K562 (cell line): Measurements from ENCODE around the gene CPVL. TPM values are rescaled to one million over a fixed set of nuclear protein-coding genes. Genes with fewer than 3 reads are reported as not detected.

Experiments used
- ATAC-seq: fragments of 200-7000 bp; cut with Tn5 transposase; 3 replicates; pipeline ENCODE4 v1.9.1; 2020; ENCODE audit warnings: moderate library complexity
- BruUV-seq: library from RNA; stranded (reverse); fragments of 400-500 nt; replicated peaks from 2 replicates; lab custom pipeline; 2021; lab: Mats Ljungman, UMichigan
- CTCF ChIA-PET: fragments of 300-600 bp; formaldehyde crosslinking; extraction: SDS; loops from one replicate; lab custom pipeline; 2021; ENCODE audit warnings: low intra/inter-chr PET ratio; lab: Yijun Ruan, JAX
- POLR2A ChIA-PET: fragments of 300-600, 350-650 bp; sonication (Branson Sonifier 250); formaldehyde crosslinking; extraction: SDS; loops from one replicate; lab custom pipeline; 2021; ENCODE audit warnings: antibody characterized with exemption, inconsistent platforms; lab: Yijun Ruan, JAX
- DNase-seq, 4 experiments: peaks; one replicate each; pipeline versions ENCODE4 v3.0.0 to v3.0.0-alpha.2; 2011 to 2018; ENCODE audit warnings: low spot score in 3 of 4, mixed read lengths in 3 of 4; ENCODE audit errors: extremely low read depth in 1 of 4
- FAIRE-seq: peaks from 2 replicates; lab custom pipeline; 2011; peaks lifted over from hg19 to GRCh38; lab: Jason Lieb, UNC
- H2AFZ ChIP-seq: 2 replicates; pipeline ENCODE4 v1.6.0; 2011; ENCODE audit warnings: low read depth, low read length, control low read depth, inconsistent platforms
- H3K27ac ChIP-seq: fragments of 200-600 bp; 3 replicates; pipeline ENCODE4 v1.8.0; 2011; ENCODE audit warnings: low read depth, mild to moderate bottlenecking, control low read depth, inconsistent platforms, low read length, moderate library complexity, mixed read lengths; ENCODE audit errors: extremely low read depth
- H3K27me3 ChIP-seq, 2 experiments: fragments of 300-600 bp in 1 of 2; 2 replicates in 1 of 2; 3 replicates in 1 of 2; pipeline versions ENCODE4 v1.6.0 to v1.8.0; 2011; ENCODE audit warnings: inconsistent platforms in 2 of 2, low read length in 2 of 2, mild to moderate bottlenecking in 1 of 2, mixed read lengths in 1 of 2, moderate library complexity in 1 of 2; ENCODE audit not compliant: control insufficient read depth in 2 of 2, insufficient read depth in 2 of 2
- H3K36me3 ChIP-seq: fragments of 300-600 bp; 3 replicates; pipeline ENCODE4 v1.8.0; 2011; ENCODE audit warnings: mild to moderate bottlenecking, low read length, inconsistent platforms; ENCODE audit not compliant: control insufficient read depth, insufficient read depth
- H3K4me1 ChIP-seq, 2 experiments: fragments of 200-600 bp in 1 of 2; replicated peaks in 1 of 2; 2 replicates in 1 of 2; 3 replicates in 1 of 2; pipeline versions ENCODE4 v1.5.1 to v1.8.0; 2011; ENCODE audit warnings: inconsistent platforms in 2 of 2, low read length in 2 of 2, mild to moderate bottlenecking in 1 of 2, mixed read lengths in 1 of 2, moderate library complexity in 1 of 2; ENCODE audit not compliant: control insufficient read depth in 2 of 2, insufficient read depth in 2 of 2
- H3K4me2 ChIP-seq: 2 replicates; pipeline ENCODE4 v1.6.1; 2011; ENCODE audit warnings: low read length, control low read depth, inconsistent platforms, mixed read lengths; ENCODE audit not compliant: insufficient read depth
- H3K4me3 ChIP-seq: fragments of 200-600 bp; sonication (generic), shearing (Covaris generic); 2 replicates; pipeline ENCODE4 v1.5.1; 2016; ENCODE audit warnings: control low read depth, inconsistent platforms
- H3K79me2 ChIP-seq: fragments of 200-600 bp; 3 replicates; pipeline ENCODE4 v1.8.0; 2011; ENCODE audit warnings: low read length, inconsistent platforms; ENCODE audit not compliant: control insufficient read depth, insufficient read depth
- H3K9ac ChIP-seq, 2 experiments: 2 replicates each; pipeline versions ENCODE4 v1.6.0 to v1.6.1; 2011; ENCODE audit warnings: low read depth in 2 of 2, low read length in 2 of 2, control low read depth in 1 of 2, inconsistent platforms in 1 of 2, mild to moderate bottlenecking in 1 of 2, mixed read lengths in 1 of 2; ENCODE audit not compliant: insufficient read depth in 1 of 2
- H3K9me1 ChIP-seq: one replicate; pipeline ENCODE4 v1.6.0; 2011; ENCODE audit warnings: inconsistent platforms, mild to moderate bottlenecking, low read length, moderate library complexity; ENCODE audit not compliant: control insufficient read depth, insufficient read depth
- H3K9me3 ChIP-seq: replicated peaks from 2 replicates; pipeline ENCODE4 v1.5.1; 2011; ENCODE audit warnings: low read depth, low read length, inconsistent platforms; ENCODE audit not compliant: control insufficient read depth, insufficient read depth
- H4K20me1 ChIP-seq: replicated peaks from 2 replicates; pipeline ENCODE4 v1.6.1; 2011; ENCODE audit warnings: low read length, inconsistent platforms, mixed read lengths; ENCODE audit not compliant: control insufficient read depth, insufficient read depth
- HNRNPL ChIP-seq: fragments of 200-400 bp; formaldehyde crosslinking; IDR thresholded peaks from 2 replicates; pipeline ENCODE4 v1.6.1; 2017; ENCODE audit warnings: low read depth, mild to moderate bottlenecking, low read length
- NR3C1 ChIP-seq: sonication (generic); formaldehyde crosslinking; IDR thresholded peaks from 2 replicates; pipeline ENCODE4 v1.8.1; 2022; ENCODE audit warnings: missing genetic modification reagents
- POLR2G ChIP-seq: fragments of 200-400 bp; formaldehyde crosslinking; IDR thresholded peaks from 2 replicates; pipeline ENCODE4 v1.6.1; 2017; ENCODE audit warnings: low read depth, mild to moderate bottlenecking, antibody characterized with exemption, low read length, moderate library complexity
- TEAD4 ChIP-seq, 2 experiments: sonication (generic) in 1 of 2; formaldehyde crosslinking in 1 of 2; IDR thresholded peaks; 2 replicates each; pipeline versions ENCODE4 v1.6.1 to v1.8.0; 2012 to 2022; ENCODE audit warnings: borderline replicate concordance in 1 of 2, inconsistent platforms in 1 of 2, low read length in 1 of 2, mild to moderate bottlenecking in 1 of 2, missing genetic modification reagents in 1 of 2
- ZNF311 ChIP-seq: fragments of 250-450 bp; sonication (Bioruptor Pico); IDR thresholded peaks from 2 replicates; pipeline ENCODE4 v1.4.0; 2020; ENCODE audit warnings: mild to moderate bottlenecking, moderate library complexity
- WGBS: fragments of 100-300 bp; shearing (Covaris generic); methylation state at CpG from one replicate; pipeline ENCODE4 v1.1.6; 2016; ENCODE audit warnings: low coverage, mixed read lengths; ENCODE audit not compliant: insufficient coverage; ENCODE audit errors: missing lambda C conversion rate; 5-methylcytosine and 5-hydroxymethylcytosine counted together
- in situ Hi-C: fragments of 300-500 bp; cut with MboI; formaldehyde crosslinking; loops from 4 replicates; pipeline ENCODE4 v1.15.0; 2018; ENCODE audit warnings: inconsistent platforms, mixed read lengths
- intact Hi-C: fragments of 100-400 bp; cut with micrococcal nuclease; formaldehyde crosslinking; loops from 2 replicates; pipeline ENCODE4 v1.14.2; 2022
- polyA plus RNA-seq, 8 experiments: library from polyadenylated mRNA; depleted of rRNA in 4 of 8; stranded (reverse) in 5 of 8; unstranded in 3 of 8; fragments of >200 nt; fragmentation: Nextera tagmentation in 2 of 8; fragmentation: Illumina TruSeq in 1 of 8; extraction: Ambion mirVana in 2 of 8; extraction: Trizol in 1 of 8; gene quantifications; 2 replicates each; pipeline versions ENCODE4 v1.2.1 to v1.2.3, GENCODE V29; 2011 to 2014; ENCODE audit warnings: inconsistent platforms in 1 of 8, missing spikeins in 1 of 8
- total RNA-seq, 7 experiments: library from RNA; depleted of rRNA in 6 of 7; stranded (reverse); fragments of >200 nt in 6 of 7; fragmentation: Illumina TruSeq in 2 of 7; extraction: Trizol in 2 of 7; gene quantifications; 2 replicates each; pipeline versions ENCODE4 v1.2.1 to v1.2.3, GENCODE V29; 2011 to 2021; ENCODE audit warnings: low replicate concordance in 1 of 7

The CPVL gene
- total and polyA plus RNA-seq, 9 of the 15 experiments (the other 6 are each of a cell fraction or from before 2014, with no cell fraction given) = 0.89 to 2.4 (median 1.5) TPM

GRCh38 chr7:29022291-29022988, 123.9 kb downstream of the CPVL start:
- H3K9ac ChIP-seq = no peak overlapping the region
- 2% methylated on average over 6 of the region's 6 CpGs for WGBS
- H3K4me1 ChIP-seq = no peaks in the 10 kb centered on the region
- H2AFZ ChIP-seq = no peak overlapping the region
- no peaks in the 10 kb centered on the region for H3K36me3 ChIP-seq
- intact Hi-C loops (no loop called here), in situ Hi-C loops (no loop called here)
- CTCF ChIA-PET = no interaction called here
- H3K9me3 ChIP-seq = no peaks in the 10 kb centered on the region
- ATAC-seq (no peak), FAIRE-seq (no peak), DNase-seq (no peak)
- no peaks in the 10 kb centered on the region for H4K20me1 ChIP-seq
- H3K4me2 ChIP-seq = no peak overlapping the region
- no peaks in the 10 kb centered on the region for H3K9me1 ChIP-seq
- no peak overlapping the region for H3K27ac ChIP-seq
- H3K27me3 ChIP-seq = no peaks in the 10 kb centered on the region
- BruUV-seq = no TSS peak
- TF ChIP-seq POLR2G = no peak
- no peak for TF ChIP-seq HNRNPL
- no peak for TF ChIP-seq ZNF311 (CRISPR knock-in tag)
- TF ChIP-seq TEAD4 (IDR thresholded peaks at IDR 0.05; ENCODE audit: low read length) = no peak
- TF ChIP-seq TEAD4 (CRISPR knock-in tag; IDR thresholded peaks at IDR 0.05; ENCODE audit: borderline replicate concordance) = no peak
- no peak for TF ChIP-seq NR3C1 (CRISPR knock-in tag)
- H3K4me3 ChIP-seq = no peak overlapping the region
- POLR2A ChIA-PET = no interaction called here
- no peaks in the 10 kb centered on the region for H3K79me2 ChIP-seq
